GM19328 (cell line): Measurements from ENCODE around the gene MRTFA.

ENCODE experiments used
- ATAC-seq: cut with Tn5 transposase; IDR thresholded peaks from one replicate; pipeline ENCODE4 v1.9.1; 2021; ENCODE audit warnings: mild to moderate bottlenecking, moderate library complexity; ENCODE audit not compliant: unreplicated experiment

The MRTFA gene

GRCh38 chr22:40472579-40472978 is 163.9 kb downstream of the MRTFA start:
- ATAC-seq = no peak

DNA sequence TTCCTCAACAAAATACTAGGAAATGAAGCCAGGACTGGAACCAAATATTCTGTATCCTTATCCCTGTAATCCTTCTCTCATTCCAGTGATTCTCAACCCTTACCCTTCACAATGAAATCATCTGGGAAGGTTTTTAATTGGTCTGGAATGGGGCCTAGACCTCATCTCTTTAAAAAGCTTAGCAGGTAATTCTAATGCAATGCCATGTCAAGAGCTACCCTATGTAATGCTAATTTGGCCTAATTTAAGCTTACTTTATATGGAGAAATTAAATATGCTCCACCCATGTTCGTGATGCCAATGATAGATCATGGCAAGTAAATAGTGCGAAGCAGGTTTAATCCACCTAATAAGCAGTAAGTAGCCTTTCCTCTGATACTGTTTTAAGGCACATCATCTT is 164.5 kb downstream of the MRTFA start:
- no peak for ATAC-seq

DNA sequence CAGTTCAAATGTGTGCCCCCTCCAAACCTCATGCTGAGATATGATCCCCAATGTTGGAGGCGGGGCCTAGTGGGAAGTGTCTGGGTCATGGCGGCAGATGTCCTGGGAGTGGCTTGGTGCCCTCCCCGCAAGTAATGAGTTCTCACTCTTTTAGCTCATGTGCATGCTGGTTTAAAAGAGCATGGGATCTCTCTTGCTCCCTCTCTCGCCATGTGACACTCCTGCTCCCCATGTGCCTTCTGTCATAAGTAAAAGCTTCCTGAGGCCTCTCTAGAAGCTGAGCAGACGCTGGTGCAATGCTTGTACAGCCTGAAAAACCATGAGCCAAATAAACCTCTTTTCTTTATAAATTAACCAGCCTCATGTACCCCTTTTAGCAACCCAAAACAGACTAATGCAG is 167.3 kb downstream of the MRTFA start:
- ATAC-seq = no peak

DNA sequence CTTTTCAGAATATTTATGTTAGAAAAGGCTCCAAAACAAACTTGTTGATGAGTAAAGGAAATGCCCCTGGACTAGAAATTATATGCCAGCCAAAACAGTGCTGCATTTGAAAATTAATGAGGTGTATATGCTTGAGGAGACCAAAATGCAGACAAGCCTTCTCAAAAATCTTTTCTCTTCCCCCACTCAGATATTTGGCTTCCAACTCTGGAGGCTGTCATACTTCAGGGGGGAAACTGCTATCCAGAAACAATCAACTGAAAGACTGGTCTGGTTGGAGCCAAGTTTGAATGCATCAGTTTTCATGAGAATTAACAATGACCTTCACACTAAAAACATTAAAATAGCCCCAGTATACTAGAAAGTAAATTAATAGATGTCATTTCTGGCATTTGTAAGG is 167.9 kb downstream of the MRTFA start:
- ATAC-seq = no peak

- no peak for ATAC-seq
Observed at GRCh38 chr22:40466976-40467375, 169.5 kb downstream of the MRTFA start.

- ATAC-seq = no peak
Observed at GRCh38 chr22:40463683-40464082, 172.8 kb downstream of the MRTFA start.

- no peak for ATAC-seq
Observed at GRCh38 chr22:40463017-40463631, 173.4 kb downstream of the MRTFA start.

DNA sequence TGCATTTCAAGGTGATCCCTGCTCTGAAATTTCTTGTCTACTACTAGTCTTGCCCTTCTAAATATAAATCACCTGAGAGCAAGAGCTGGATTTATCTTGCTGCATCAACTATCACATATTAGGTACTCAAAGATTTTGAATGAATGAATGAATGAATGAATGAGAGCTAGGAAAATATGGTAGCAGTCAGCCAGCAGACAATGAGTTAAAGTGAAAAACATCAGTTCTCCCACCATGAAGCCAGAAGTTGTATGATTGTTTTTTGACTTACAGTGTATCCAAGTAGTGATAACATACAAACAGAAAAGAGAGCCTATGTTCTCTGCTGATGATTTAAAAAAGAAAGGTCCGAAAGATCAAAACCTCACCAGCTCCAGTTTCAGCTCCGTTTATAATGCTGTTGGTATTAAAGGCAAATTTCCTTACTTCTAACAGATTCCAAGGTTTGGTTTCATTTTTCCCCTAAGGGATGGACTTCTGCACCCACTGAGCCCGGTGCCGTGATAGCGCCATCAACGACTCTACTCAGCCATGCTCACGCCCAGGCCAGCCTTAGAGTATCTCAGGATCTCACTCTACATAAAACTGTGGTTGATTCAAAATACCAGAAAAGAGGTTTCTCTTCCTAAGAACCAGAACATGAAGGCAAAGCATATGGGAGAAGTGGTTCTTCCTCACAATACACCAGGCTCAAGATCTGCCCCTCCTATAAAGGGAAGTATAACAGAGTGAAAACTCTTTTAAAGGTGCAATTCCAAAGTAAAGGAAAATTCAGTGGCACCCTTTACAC is 174.1 kb downstream of the MRTFA start:
- no peak for ATAC-seq

GRCh38 chr22:40453671-40454070 is 182.8 kb downstream of the MRTFA start:
- no peak for ATAC-seq

GRCh38 chr22:40452730-40453487 is 183.6 kb downstream of the MRTFA start:
- no peak for ATAC-seq

GRCh38 chr22:40451210-40451609 is 185.3 kb downstream of the MRTFA start:
- no peak for ATAC-seq

- ATAC-seq = no peak
Observed at GRCh38 chr22:40450616-40451015, 185.9 kb downstream of the MRTFA start.

- no peak for ATAC-seq
Observed at GRCh38 chr22:40449676-40450035, 186.9 kb downstream of the MRTFA start.

GRCh38 chr22:40446203-40446602 is 190.3 kb downstream of the MRTFA start:
- no peak for ATAC-seq

DNA sequence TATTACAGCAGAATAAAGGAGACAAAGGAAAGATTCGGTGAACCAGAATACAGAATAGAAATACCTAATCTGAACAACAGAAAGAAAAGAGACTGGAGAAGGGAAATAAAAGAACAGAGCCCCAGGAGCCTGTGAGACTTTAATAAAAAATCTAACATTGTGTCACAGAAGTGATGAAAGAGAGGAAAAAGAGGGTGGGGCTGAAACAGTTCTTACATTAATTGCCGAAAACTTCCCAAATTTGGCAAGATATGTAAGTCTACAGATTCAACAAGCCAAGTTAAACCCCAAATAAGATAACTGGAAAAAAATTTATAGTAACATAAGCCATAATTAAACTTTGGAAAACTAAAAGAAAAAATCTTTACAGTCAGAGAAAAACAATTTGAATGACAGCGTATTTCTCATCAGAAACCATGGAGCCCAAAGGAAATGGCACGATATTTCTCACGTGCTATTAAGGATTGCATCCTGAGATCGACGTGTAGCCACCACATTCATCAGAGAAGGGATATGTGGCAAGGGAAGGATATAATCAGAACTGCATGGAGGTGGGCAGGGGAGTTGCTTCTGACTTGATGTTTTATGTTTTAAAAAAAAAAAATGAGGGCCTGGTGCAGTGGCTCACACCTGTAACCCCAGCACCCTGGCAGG is 192.2 kb downstream of the MRTFA start:
- ATAC-seq = no peak

DNA sequence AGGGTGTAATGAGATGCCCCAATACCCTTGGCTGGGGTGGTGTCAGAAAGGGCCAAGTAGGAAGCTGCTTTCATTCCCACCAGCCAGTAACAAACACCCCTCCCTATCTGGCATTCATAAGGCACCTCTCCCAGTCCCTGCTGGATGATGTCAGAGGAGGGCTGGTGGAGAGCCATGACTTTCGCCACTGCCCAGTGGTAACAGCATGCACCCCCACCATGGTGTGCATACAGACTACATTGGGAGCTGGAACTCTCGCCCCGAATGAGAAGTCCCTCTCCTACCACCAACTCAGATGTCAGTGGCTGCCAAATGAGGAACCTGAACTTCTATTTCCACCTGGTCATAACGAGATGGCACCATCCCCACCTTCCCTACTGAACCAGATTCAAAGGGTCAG is 192.8 kb downstream of the MRTFA start:
- ATAC-seq = no peak

GRCh38 chr22:40441761-40442390 is 194.6 kb downstream of the MRTFA start:
- no peak for ATAC-seq

DNA sequence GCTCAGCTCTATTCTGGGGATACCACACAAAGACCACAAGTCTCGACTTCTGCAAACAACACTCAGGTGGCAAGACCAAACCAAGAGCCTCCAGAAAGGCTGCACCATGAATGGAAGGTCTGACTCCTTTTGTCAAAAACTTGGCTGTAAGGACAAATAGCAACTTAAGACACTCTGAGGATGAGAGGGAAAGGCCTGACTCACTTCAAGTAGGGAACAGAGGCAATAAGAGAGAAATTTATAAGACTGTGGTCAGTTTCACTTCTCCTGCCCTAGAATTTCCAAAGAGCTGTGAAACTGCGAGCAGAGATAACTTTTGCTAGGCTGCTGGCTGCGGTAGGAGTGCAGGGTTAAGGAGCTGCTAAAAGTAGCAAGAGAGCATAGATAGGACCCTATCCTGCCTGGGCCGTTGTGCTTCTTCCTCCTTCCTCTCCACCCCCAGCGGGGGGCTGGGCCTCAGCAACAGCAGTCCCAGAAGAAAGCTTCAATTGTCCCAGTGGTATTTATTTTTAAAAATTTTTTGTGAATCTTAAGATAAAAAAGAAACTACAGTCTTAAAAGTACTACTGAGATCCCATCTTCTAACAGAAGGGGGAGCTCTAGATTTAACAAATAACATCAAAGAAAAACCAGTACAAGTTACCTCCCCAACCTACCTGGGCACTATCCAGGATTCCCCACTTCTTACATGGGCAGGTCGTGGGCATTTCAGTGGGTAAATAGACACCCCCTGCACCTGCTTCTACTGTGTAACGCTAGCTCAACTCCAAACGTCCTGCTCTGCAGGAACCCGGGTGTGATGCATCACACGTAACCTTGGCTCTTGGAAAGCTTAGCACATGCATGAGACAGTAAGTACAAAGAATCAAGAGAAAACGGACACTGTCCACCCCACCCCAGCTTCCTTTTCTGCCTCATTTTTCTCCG is 199.8 kb downstream of the MRTFA start:
- ATAC-seq = peak; percentile 58

- ATAC-seq = no peak
Observed at GRCh38 chr22:40434745-40435144, 201.8 kb downstream of the MRTFA start.

- no peak for ATAC-seq
Observed at GRCh38 chr22:40434106-40434505, 202.4 kb downstream of the MRTFA start.
